Stimulated activated CD4-positive, alpha-beta T cell treated with anti-CD3 and anti-CD28 coated beads, Interleukin-12 subunit alpha, Interleukin-12 subunit beta, amount 100 ng/mL, for 4 hours (primary cell): ENCODE measurements around the gene SYVN1.
"Not testable (repeated sequence)": the region's sequence is repeated elsewhere in the genome, so short reads cannot be mapped to it uniquely, and the experiment has no call there.

Experiments used
- DNase-seq: peaks from one replicate; pipeline ENCODE4 v3.0.0-alpha.2; 2020

SYVN1 gene

DNA sequence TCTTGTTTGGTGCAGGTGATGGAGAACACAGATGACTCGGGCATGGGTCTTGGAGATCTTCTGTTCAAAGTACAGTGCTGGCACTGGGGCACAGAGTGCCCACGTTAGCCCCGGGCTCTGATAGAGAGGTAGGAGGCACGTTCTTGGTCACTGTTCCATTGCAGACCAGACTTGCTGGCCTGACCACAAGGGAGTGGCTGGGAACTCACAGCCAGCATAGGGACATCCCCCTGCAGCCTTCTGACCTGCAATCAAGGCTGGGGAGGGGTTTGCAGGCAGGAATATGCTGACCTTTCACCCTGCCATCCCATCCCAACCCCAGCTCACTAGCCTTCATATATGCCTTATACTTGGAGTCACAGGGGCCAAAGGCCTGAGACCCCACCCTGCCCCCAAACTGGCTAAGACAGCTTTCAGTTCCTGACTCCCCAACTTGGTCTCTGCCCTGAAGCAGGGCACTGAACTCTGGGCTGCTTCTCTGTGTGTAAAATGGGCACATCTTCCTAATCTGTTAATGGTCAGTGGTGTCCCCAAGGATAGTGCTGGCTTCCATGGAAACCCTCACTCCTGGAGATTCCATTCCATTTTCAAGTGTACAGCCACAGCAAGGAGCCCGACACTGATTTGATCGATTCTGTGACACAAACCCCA, 7.6 kb downstream of the SYVN1 start:
- DNase-seq, result no peak

DNA sequence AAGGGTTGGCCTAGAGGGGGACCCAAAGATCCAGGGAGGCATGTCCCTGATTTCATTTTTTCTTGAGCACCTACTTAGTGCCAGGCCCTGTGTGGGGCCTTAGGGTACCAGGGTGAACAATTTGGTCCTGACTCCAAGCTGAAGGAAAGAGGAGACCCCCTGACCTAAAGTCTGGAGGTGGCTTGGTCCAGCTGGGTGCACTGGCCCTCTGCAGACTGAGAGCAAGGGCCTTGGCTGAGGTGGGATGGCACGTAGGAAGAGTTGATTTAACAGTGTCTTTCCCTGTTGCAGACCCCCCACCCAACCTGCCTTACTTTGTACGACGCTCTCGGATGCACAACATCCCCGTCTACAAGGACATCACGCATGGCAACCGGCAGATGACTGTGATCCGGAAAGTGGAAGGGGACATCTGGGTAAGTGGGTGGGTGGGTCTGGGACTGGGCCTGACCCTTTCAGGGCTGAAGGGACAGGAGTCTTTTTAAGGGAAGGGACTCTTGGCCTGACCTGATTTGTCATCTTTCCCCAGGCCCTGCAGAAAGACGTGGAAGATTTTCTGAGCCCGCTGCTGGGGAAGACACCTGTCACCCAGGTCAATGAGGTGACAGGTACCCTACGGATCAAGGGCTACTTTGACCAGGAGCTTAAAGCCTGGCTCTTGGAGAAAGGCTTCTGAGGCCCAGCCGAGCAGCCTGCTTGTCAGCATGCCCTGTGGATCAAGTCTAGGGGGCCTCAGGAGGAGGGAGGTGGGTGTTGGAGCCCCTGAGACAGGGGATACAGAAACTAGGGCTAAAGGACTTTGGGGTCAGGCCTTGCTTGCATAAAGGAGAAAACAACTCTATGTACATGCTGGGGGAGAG, 8.9 kb downstream of the SYVN1 start:
- no peak for DNase-seq

DNA sequence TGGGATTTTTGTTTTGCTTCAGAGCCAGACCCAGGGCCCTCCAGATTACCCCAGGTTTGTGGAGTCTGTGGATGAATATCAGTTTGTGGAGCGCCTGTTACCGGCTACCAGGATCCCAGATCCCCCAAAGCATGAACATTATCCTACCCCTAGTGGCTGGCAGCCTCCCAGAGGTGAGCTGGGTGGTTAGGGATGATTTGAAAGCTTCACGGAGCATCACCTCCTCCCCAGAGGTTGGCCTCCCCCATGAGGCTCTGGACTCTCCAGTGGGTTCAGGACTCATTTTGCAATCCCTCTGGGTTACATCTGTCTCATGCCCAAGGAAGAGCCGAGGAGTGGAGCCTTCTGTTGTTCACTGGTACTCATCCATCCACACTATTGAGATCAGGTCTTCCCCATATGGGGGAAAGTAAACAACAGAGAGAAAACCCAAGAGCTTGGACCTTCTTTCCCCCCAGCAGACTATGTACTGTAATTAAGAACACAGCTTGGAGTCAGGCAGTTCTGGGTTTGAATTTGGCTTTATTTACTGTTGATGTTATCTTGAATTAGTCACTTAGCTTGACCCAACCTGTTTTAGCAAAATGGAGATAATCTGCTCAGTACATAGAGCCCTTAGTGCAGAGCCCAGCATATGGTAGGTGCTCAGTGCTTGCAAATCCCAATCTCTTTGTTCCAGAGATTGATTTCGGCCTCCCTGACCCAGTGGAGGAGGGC, 9.7 kb downstream of the SYVN1 start:
- DNase-seq, result no peak

DNA sequence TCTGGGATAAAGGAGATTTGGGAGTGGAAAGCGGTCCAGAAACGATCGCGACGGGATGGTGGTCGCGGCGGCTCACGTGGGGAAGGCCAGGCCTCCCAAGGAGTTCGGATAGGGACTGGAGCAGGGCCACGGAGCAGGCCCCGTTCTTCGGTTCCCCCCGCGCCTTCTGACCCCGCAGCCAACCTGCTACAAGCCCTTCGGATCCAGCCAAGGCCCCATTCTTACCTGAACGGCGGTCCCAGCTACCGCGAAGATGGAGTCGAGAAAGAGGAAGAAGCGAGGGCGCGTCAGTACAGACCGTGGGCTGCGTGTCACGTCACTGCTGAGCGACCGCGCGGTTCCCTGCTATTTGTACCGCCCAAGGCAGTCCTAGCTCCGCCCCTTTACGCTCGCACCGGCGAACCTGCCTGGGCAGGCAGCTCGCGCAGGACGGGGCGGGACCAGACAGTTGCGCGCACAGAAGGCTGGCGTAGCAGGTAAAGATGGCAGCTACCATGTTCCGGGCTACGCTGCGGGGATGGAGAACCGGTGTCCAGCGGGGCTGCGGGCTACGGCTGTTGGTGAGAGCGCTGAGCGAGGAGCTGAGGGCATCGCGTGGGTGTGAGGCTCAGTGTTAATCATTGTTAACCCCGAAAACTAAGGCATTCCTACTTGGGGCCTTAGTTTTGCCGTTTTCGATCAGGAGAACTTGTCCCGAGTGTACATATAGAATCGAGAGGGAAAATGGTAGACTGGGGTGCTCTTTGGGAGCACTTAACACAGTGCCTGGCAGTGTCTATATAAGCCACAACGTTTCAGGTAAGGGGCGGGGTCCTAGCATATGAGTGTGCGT, 12.2 kb downstream of the SYVN1 start, which contains the start of the genes FAU and MRPL49:
TSS of gene FAU (minus strand) at position 270 of the 832 bp plus-strand sequence. CDS start 321 bp downstream, outside the sequence.
TSS of gene MRPL49 (plus strand) at position 457 of the 832 bp plus-strand sequence. CDS start at position 483, 26 bp downstream.
- peak; percentile 98 for DNase-seq

DNA sequence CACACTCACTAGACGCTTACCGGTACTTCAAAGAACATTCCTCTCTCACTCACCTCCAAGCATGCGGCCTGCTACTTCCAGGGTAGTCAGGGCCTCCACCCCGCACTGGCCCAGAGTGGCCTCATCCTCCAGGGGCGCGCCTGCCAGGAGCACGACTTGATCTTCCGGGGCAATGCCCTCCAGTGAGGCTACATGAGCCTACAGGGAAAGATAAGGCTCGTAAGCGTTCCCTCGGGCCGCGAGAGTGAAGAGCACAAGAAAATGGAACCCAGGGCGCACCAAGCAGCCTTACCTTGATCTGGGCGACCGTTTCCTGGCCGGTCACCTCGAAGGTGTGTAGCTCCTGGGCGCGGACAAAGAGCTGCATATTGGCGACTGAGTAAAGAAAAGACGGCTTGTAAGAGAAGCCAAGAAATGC, 12.9 kb downstream of the SYVN1 start:
- DNase-seq, result no peak

DNA sequence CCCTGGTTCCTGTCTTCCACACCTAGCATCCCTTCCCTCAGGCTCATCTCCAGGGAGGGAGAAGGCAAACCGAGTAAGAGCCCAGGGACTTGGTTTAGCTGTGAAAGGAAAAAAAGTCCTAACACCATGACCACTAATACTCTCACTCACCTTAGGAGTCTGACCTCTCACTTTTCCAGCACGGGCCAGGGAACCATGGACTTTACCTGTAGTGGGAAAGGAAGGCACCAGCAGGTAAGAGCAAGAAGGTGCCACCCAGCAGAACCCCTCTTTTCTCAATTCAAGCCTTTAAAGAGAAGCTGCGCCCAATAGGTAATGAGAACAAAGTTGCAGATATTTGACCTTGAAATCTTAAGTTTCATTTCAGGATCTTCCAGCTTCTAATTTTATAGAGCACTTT, 13.5 kb downstream of the SYVN1 start:
- DNase-seq, result no peak

DNA sequence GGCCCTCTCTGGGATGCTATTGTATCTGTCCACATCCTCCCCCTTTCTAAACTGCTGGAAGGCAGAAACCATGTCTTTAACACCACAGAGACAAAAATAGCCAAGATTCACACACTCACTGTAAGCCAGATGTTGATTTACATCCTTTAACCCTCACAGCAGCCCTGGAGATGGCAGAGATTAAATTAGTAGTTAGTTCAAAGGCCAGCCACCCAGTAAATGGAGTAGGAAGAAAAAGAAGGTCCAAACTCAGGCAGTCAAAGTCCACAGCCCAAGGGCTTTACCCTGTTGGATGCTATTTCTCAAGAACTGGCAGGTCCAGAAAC, 14.7 kb downstream of the SYVN1 start:
- DNase-seq, result no peak

DNA sequence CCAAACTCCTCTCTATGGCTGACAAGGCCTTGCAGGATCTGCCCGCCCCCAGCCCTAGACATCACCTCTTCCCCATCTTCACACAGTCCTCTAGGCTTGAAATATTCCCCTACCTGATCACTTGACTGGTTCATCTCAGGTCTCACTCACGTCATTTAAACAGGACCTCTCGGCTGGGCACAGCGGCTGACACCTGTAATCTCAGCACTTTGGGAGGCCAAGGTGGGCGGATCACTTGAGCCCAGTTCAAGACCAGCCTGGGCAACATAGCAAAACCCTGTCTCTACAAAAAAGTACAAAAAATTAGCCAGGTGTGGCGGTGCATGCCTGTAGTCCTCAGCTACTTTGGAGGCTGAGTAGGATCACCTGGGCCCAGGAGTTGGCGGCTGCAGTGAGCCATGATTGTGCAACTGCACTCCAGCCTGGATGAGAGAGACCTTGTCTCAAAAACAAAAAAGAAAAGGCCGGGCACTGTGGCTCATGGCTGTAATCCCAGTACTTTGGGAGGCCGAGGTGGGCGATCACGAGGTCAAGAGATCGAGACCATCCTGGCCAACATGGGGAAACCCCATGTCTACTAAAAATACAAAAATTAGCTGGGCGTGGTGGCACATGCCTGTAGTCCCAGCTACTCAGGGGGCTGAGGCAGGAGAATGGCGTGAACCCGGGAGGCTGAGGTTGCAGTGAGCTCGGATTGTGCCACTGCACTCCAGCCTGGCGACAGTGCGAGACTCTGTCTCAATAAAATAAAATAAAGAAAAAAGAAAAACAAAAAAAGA, 15.2 kb downstream of the SYVN1 start:
- not testable (repeated sequence) for DNase-seq

DNA sequence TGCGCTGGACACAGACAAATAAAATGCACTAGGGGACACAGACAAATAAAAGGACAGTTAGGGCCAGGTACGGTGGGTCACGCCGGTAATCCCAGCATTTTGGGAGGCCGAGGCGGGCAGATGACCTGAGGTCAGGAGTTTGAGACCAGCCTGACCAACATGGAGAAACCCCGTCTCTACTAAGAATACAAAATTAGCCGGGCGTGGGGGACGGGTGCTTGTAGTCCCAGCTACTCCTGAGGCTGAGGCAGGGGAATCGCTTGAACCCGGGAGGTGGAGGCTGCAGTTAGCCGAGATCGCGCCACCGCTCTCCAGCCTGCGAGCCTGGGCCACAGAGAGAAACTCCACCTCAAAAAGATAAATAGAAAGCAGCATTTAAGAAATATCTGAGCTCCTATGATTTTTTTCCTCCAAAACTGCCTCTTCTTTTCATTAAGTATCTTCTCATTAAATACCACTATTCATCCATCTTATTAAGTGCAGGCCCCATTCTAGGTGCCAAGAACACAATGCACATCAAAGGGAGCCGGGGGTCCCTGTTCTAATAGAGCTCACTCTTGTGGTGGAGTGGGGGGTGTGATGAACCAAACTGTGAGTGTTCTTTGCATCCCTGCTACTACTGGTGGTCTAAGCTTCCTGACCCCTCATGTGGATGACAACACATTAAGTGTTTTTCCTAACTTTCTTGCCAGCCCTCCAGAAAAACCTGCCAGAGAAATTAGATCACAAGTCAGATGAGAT, 16.1 kb downstream of the SYVN1 start:
- DNase-seq, result no peak

DNA sequence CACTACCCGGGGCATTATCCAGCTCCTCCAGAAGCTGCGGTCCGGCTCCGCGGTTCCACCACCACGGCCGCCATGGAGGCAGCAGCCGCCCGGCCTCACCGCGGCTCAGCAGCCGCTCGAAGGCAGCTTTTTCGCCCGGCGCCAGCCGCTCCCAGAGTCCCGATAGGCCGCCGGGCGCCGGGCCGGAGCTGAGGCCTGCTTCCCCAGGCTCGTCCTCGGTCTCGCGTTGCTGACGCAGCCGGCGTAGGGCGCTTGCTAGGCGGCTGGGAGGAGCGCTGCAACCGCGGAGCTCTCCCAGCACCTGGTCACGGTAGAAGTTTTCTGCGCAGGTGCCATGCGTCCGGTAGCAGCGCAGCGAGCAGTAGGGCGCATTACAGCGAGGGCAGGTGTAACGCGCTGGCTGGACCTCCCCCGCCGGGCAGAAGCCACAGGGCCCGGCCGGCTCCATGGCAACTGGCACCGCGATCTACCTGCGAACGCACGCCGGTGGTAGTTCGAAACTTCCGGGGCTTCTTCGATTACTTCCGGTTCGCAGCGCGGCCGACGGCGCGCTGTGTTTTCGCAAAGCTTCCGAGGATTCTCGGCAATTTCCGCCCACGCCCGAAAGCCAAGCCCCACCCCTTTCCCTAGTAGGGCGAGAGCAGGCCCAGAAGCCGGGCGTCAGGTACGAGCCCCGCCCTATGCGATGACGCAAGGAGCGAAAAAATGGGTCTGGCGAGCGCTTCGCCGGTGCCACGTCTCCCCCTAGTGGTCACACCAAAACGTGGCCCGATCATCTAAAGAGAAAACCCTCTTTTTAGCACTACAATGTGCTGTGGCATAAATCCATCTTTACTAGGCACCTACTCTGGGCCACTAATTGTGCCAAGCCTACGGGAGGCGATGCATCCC, 16.9 kb downstream of the SYVN1 start, which contains the start of gene ZNHIT2:
TSS of gene ZNHIT2 (minus strand) at position 496 of the 891 bp plus-strand sequence. CDS start at position 448, 48 bp downstream.
- peak; percentile 100 for DNase-seq

DNA sequence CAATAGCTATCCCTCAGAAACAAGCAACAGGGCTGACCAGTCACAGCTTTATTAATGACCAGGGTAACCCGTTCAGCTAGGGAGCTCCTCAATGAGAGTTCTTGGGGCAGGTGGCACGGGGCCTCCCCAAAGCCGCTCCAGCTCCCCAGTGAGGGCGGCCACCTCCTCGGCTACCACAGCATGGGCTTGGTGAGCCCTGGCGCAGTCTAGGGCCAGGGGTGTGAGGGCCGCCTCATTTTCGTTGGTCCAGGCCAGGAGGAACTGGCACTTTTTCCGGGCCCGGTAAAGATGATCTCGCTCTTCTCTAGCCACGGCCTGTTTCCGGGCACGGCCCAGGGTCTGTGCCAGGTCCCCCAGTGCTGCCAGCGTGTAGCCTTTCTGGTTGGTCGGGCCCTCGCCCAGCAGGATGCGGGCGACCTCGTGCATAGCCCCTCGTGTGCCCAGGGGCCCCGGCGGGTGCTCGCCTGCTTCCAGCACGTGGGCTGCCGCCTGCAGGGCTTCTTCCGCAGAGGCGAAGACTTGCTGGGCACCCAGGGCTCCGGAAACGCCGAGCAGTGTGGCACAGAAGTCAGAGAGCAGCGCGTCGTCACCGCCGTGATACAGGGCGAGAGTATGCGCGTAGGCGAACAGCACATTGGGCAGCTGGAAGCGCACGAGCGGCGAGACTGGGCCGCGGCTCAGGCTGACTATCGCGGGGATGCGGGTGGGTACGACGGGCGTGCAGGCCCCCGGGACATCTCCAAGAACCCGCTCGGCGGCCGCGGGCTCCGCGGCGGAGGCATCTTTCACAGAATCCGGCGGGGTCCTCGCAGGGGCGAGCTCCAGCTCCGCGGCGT, 17.7 kb downstream of the SYVN1 start:
- DNase-seq, result peak; percentile 61

DNA sequence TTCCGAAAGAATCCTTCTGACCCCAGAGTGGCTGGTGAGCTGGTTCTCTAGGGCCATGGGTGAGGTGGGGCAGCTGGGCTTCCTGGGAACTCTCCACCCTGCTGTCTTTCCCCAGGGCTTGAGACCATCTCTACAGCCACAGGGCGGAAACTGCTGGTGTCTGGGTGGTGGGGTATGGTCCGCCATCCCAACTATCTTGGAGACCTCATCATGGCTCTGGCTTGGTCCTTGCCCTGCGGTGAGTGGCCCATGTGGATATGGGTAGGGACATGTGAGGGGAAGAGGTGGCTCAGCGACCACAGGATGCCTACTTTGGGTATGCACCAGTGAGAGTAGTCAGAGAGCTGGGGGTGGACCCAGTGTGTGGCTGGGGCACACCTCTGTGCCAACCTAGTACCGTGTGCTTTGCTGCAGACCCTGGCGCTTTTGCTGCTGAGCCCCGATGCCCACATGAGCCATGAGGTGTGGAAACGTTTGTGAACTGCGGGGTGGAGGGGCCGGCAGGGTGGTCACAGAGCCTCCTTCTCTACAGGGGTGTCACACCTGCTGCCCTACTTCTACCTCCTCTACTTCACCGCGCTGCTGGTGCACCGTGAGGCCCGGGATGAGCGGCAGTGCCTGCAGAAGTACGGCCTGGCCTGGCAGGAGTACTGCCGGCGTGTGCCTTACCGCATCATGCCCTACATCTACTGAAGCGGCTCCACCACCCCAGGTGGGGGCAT, 18.8 kb downstream of the SYVN1 start:
- DNase-seq, result no peak

DNA sequence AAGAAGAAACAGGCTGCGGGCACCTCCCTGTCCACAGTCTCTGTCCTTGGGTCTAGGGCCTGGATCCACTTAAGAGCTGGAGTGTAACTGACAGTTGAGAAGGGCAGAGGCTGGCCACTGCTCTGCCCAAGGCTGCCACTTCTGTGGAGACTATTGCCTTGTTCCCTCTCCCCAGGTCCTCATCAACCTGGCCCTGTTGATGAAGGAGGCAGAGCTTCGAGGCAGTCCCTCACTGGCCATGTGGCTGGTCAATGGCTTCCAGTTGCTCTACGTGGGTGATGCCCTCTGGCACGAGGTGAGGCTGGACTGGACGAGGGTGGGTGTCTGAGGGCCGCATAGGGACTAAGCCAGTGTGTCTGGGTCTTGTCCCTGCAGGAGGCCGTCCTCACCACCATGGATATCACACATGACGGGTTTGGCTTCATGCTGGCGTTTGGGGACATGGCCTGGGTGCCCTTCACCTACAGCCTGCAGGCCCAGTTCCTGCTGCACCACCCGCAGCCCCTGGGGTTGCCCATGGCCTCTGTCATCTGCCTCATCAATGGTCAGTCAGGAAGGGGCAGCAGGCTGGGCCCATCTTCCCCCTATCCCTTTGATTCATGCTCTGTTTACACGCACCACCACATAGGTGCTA, 19.7 kb downstream of the SYVN1 start:
- no peak for DNase-seq

DNA sequence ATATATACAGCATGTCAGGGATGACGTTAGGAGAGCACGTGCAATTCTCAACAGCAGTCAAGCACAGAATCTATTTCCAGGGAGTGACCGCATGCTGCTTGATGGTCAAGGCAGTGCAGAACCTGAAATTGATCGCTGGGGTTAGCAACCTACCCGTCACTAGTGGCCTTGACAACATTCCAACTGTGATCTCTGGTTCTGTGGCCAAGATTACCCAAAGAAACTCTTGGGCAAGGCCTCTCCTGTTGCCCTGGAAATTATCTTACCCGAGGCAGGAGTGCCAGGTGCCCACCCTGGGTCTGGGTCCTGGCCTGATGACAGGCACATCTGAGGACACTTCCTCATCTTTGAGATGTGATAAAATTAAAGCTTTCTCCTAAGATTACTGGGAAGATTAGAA, 20.5 kb downstream of the SYVN1 start:
- no peak for DNase-seq

DNA sequence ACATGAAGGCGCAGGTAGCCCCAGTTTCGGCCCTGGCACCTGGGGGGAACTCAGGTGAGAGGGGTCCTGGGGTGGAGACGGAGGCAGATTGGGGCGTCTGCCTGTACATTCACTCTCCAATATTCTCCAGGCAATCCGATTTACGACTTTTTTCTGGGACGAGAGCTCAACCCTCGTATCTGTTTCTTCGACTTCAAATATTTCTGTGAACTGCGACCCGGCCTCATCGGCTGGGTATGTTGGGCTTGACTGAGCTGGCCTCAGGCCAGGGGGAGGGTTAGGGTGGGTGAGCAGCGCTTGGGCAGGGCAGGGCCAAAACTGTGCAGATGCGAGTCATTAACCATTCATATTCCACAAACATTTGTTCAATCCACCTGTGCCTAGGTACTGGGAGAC, 21.0 kb downstream of the SYVN1 start:
- DNase-seq, result no peak

DNA sequence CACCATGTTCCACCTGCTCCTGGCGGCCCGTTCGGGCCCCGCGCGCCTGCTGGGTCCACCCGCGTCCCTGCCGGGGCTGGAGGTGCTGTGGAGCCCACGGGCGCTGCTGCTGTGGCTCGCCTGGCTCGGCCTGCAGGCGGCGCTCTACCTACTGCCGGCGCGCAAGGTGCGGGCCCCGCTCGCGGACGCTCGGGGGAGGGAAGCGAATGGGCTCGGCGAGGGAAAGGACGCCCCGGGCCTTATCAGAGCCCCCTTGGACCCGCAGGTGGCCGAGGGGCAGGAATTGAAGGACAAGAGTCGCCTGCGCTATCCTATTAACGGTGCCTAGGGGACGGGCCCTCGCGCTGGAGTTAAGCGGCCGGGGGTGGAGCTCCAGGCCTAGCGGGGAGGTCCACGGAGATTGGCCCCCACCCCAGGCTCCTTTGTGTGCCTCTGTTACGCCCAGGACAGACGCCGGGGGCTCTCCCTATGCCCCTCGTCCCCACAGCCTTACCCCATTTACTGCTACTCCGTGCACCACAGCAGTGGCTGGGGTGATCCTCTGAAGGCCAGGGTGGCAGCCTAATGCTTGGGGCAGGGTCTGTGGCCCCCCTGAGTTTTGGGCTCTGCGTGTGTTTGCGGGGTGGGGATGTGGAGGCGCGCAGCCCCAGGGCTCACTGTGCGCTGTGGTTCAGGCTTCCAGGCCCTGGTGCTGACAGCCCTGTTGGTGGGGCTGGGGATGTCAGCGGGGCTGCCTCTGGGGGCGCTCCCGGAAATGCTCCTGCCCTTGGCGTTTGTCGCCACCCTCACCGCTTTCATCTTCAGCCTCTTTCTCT, 21.6 kb downstream of the SYVN1 start:
- DNase-seq, result peak; percentile 74
